Measurements from ENCODE around the gene GNAI1.

GRCh38 chr7:80240265-80241025 is 105.8 kb downstream of the GNAI1 start:
- TF ChIP-seq ZFP36 (IDR thresholded peaks at IDR 0.05; ENCODE audit: borderline replicate concordance, partially characterized antibody) (no peak), RCOR1 (IDR thresholded peaks at IDR 0.05; ENCODE audit: low read depth, low read length) (no peak)
- TF ChIP-seq, protein P1, sequence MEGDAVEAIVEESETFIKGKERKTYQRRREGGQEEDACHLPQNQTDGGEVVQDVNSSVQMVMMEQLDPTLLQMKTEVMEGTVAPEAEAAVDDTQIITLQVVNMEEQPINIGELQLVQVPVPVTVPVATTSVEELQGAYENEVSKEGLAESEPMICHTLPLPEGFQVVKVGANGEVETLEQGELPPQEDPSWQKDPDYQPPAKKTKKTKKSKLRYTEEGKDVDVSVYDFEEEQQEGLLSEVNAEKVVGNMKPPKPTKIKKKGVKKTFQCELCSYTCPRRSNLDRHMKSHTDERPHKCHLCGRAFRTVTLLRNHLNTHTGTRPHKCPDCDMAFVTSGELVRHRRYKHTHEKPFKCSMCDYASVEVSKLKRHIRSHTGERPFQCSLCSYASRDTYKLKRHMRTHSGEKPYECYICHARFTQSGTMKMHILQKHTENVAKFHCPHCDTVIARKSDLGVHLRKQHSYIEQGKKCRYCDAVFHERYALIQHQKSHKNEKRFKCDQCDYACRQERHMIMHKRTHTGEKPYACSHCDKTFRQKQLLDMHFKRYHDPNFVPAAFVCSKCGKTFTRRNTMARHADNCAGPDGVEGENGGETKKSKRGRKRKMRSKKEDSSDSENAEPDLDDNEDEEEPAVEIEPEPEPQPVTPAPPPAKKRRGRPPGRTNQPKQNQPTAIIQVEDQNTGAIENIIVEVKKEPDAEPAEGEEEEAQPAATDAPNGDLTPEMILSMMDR (IDR thresholded peaks at IDR 0.05) = no peak
- TF ChIP-seq, protein P2, sequence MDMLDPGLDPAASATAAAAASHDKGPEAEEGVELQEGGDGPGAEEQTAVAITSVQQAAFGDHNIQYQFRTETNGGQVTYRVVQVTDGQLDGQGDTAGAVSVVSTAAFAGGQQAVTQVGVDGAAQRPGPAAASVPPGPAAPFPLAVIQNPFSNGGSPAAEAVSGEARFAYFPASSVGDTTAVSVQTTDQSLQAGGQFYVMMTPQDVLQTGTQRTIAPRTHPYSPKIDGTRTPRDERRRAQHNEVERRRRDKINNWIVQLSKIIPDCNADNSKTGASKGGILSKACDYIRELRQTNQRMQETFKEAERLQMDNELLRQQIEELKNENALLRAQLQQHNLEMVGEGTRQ (IDR thresholded peaks at IDR 0.05) = no peak
- TF ChIP-seq, protein P3, sequence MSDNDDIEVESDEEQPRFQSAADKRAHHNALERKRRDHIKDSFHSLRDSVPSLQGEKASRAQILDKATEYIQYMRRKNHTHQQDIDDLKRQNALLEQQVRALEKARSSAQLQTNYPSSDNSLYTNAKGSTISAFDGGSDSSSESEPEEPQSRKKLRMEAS (IDR thresholded peaks at IDR 0.05) = no peak

Measured in A549 (cell line).